Epithelial cell of proximal tubule (primary cell): ENCODE measurements around the gene AFF3. TPM values are rescaled to one million over a fixed set of nuclear protein-coding genes. Genes with fewer than 3 reads are reported as not detected.

Source experiments
- DNase-seq: peaks from one replicate; pipeline ENCODE4 v3.0.0-alpha.2; 2011; ENCODE audit warnings: low read depth
- H3K4me3 ChIP-seq: 2 replicates; pipeline ENCODE4 v1.5.1; 2011; ENCODE audit warnings: low read depth, mild to moderate bottlenecking, low read length
- total RNA-seq: library from RNA; depleted of rRNA; stranded (reverse); fragments of >200 nt; gene quantifications from 2 replicates; pipeline ENCODE4 v1.2.3, GENCODE V29; 2015
- TF ChIP-seq, protein P1 (sequence below): conservative IDR thresholded peaks from 2 replicates; pipeline ENCODE4 v1.5.1; 2012; ENCODE audit warnings: low read depth, mild to moderate bottlenecking, low read length

AFF3 gene
- total RNA-seq, 1 donor from 2014 or later: 0.35 TPM

DNA sequence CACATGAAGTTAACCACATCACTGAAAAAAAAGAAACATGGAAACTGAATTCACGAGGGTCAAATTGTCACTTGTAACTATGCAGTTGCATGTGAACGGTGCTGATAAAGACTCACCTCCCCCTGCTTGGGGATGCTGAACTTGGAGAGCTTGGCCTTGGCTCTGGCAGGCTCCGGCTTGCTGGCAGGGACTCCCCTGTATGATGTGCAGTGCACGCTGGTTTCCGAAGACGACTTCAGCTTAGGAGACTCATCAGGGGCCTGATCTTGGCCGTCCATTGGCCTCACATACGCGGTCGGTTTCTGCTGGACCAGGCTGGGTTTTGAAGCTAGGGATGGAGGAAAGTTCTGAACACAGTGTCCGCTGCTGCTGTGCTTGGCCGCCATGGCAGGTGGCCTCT lies 135.9 kb downstream of the AFF3 start:
- no peak overlapping the region for H3K4me3 ChIP-seq
- DNase-seq: no peak
- TF ChIP-seq, protein P1, sequence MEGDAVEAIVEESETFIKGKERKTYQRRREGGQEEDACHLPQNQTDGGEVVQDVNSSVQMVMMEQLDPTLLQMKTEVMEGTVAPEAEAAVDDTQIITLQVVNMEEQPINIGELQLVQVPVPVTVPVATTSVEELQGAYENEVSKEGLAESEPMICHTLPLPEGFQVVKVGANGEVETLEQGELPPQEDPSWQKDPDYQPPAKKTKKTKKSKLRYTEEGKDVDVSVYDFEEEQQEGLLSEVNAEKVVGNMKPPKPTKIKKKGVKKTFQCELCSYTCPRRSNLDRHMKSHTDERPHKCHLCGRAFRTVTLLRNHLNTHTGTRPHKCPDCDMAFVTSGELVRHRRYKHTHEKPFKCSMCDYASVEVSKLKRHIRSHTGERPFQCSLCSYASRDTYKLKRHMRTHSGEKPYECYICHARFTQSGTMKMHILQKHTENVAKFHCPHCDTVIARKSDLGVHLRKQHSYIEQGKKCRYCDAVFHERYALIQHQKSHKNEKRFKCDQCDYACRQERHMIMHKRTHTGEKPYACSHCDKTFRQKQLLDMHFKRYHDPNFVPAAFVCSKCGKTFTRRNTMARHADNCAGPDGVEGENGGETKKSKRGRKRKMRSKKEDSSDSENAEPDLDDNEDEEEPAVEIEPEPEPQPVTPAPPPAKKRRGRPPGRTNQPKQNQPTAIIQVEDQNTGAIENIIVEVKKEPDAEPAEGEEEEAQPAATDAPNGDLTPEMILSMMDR: no peak

DNA sequence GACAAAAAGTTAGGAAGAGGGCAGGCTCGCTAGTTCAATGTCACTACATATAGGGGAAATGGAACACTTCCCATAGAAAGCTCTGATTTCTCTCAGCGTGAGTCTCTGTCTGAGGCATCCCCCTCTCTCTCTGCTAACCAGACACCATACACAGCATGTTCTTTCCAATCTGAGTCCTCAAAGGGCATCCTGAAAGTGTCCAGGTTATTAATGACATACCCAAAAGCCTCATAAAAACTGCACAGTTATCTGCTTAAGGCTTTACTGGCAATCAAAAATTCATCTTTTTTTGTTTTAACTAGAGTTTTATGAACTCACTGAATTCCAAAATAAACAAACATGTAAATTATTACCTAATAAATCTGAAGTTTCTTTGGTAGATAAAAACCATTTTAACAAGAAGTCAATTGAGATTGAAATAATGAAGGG lies 137.4 kb downstream of the AFF3 start:
- DNase-seq: no peak
- H3K4me3 ChIP-seq: no peak overlapping the region
- TF ChIP-seq, protein P1: no peak

DNA sequence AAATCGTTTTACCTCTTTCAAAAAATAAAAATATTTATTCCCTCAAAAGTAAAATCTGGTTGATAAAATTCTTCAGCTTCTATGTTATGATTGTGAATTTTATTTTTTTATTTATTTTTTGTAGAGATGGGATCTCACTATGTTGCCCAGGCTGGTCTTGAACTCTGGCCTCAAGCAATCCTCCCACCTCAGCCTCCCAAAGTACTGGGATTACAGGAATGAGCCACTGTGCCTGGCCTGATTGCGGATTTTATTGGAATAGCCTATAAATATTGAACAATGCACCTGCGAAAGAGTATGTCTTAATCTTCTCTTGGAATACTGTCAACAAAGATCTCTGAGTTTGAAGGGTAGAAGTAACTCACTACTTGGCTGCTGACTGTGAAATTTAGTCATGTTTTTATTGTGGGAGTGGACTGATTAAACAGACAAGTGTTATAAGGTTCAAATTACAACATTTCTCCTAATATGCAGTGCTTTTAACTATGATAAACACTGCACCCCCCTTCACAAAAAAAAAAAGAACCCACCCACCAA lies 138.0 kb downstream of the AFF3 start:
- H3K4me3 ChIP-seq: no peak overlapping the region
- TF ChIP-seq, protein P1: no peak
- DNase-seq: no peak

DNA sequence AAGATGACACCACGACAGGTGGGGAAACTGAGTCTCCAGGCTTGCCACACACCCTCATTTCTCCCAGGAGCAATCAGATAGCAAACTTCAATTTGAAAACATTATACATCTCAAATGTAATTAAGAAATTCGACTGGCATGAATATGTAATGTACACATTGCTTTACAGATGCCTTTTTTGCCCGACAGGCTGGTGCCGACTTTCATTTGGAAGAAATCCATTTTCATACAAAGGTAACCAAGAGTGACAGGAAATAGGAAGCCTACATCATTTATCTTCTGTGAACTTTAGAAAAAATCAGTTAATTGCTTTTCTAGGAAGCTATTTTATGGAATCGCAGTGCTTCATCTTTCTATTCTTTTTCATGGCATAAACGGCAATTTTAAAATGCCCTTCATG lies 140.3 kb downstream of the AFF3 start:
- no peak for DNase-seq
- TF ChIP-seq, protein P1: no peak

DNA sequence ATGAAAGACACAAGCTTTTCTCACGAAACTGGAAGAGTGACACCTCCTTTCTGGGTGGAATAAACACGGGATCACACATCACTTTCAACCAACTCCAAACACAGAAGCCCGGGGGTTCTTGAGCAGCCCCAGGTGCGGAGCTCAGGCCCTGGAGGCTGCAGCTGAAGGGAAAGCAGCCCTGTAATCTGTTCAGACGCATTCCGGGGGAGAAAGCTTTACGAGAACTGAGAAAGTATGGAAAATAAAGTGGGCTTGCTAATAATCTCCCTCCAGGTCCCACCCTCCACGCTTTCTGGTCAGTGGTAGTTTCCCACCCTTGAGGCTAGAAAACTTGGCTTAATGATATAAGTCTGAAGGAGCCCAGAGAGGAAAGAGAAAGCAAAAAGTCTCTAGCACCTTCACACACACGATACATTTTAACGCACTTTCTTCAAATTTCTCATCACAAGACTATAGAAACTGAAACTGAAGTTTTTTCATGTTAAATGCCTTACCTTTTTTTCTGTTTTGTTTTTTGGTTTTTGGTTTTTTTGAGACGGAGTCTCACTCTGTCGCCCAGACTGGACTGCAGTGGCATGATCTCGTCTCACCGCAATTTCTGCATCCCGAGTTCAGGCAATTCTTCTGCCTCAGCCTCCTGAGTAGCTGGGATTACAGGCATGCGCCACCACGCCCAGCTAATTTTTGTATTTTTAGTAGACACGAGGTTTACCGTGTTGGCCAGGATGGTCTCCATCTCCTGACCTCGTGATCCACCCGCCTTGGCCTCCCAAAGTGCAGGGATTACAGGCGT lies 141.3 kb downstream of the AFF3 start:
- TF ChIP-seq, protein P1: no peak
- no peak for DNase-seq
- H3K4me3 ChIP-seq: no peak overlapping the region

More for the DNA sequence above, 140.3 kb downstream of the AFF3 start:
- no peak overlapping the region for H3K4me3 ChIP-seq

DNA sequence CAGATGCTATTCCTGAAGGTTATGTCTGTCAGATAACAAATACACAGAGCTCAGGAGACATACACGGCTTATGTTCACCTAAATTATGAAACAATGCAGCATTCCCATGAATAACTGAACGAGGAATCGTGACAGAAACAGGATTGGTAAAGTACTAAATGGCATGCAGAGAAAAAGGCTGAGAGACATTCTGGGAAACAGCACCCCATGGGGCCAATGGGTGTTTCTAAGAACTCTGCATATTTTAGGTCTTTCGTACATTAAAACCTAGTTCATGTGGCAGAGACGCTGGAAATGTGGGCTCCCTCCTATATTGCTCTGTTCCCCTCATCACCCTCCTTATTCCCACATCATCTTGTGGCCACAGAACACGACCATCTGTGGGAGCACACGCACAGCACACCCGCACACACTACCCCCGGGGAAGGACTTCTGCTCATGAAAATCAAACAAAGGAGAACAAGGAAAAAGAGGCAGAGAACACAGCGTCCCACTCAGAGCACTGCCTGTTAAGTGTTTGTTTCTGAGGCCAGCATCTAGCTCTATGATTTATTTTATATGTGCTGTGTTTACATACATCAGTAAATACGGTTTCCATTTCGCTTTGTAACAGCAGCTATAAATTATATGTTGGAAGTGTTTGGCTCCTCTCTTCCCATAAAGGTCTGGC lies 143.6 kb downstream of the AFF3 start:
- TF ChIP-seq, protein P1: no peak
- H3K4me3 ChIP-seq: no peak overlapping the region
- no peak for DNase-seq
